OCI-LY7 (cell line): ENCODE measurements around the gene DPP10.

Experiments
- CTCF ChIP-seq: fragments of 200-600 bp; sonication (generic); conservative IDR thresholded peaks from 2 replicates; pipeline ENCODE4 v1.5.1; 2014; ENCODE audit warnings: mild to moderate bottlenecking, antibody characterized with exemption, low read length, moderate library complexity, mixed read lengths
- EZH2phosphoT487 ChIP-seq: fragments of 200-600 bp; sonication (generic); IDR thresholded peaks from 2 replicates; pipeline ENCODE4 v1.6.1; 2018; ENCODE audit warnings: low read depth, borderline replicate concordance, mild to moderate bottlenecking, mixed run types, antibody characterized with exemption, low read length, moderate library complexity, mixed read lengths

GRCh38 chr2:115560666-115561065 is 1118.2 kb downstream of the DPP10 start:
- no peak for TF ChIP-seq CTCF
- no peak for TF ChIP-seq EZH2phosphoT487
